NCI-H1092 (cell line): ENCODE data around the gene OSBPL6.
"Not testable (repeated sequence)": the region's sequence is repeated elsewhere in the genome, so short reads cannot be mapped to it uniquely, and the experiment has no call there.

Experiments
- DNase-seq: peaks from one replicate; lab custom pipeline; 2025; lab: John Stamatoyannopoulos, UW

Gene OSBPL6

DNA sequence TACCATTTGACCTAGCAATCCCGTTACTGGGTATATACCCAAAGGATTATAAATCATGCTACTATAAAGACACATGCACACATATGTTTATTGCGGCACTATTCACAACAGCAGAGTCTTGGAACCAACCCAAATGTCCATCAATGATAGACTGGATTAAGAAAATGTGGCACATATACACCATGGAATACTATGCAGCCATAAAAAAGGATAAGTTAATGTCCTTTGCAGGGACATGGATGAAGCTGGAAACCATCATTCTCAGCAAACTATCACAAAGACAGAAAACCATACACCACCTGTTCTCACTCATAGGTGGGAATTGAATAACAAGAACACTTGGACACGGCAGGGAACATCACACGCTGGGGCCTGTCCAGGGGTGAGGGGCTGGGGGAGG, 163.4 kb downstream of the OSBPL6 start:
- DNase-seq: not testable (repeated sequence)

DNA sequence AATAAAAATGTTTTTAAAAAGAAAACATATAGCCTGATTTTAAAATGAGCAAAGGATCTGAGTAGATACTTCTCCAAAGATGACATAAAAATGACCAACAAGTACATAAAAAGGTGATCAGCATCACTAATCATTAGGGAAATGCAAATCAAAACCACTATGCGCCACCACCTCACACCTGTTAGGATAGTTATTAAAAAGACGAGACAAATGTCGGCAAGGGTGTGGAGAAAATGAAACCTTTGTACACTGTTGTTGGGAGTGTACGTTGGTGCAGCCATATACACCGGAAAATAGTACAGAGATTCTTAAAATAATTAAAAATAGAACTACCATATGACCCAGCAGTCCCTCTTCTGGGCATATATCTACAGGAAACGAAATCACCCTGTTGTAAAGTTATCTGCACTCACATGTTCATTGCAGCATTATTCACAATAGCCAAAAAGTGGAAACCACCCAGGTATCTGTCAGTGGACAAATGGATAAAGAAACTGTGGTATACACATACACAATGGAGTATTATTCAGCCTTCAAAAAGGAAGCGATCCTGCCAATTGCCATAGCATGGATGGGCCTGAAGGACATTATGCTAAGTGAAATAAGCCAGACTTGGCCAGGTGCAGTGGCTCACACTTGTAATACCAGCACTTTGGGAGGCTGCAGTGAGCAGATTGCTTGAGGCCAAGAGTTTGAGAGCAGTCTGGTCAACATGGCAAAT, 165.0 kb downstream of the OSBPL6 start:
- no peak for DNase-seq

DNA sequence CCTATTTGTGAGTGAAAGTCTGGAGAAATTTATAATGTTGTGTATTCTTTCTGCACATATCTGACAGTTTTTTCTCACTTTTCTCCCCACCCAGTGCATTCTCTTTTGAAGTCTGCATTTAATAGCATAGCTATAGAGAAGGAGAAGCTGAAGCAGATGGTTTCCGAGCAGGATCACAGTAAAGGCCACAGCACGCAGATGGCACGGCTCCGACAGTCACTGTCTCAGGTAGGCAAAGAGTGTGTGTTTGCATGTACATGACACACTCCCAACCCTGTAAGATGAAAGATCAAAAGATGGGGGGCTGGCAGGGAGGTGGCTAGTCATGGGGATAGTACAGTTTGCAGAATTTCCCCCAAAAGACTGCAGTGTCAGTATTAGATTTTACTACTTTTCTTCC, 167.3 kb downstream of the OSBPL6 start:
- no peak for DNase-seq

DNA sequence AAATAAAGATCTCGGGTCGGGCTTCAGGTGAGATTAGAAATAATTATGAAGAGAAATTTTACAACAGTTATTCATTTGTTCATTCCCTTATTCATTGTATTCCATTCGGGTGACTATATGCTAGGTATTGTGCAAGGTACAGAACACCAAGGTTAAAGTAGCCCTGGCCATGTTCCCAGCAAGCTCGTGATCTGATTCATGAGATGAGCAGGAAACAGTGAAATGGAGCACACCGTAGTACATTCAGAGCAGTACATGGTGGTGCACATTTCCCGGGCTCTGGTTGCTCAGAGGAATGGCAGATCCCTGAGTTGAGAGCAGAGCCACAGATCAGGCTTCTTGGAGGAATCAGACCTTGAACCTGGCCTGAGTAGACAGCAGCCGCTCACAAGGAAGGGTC, 168.9 kb downstream of the OSBPL6 start:
- no peak for DNase-seq

DNA sequence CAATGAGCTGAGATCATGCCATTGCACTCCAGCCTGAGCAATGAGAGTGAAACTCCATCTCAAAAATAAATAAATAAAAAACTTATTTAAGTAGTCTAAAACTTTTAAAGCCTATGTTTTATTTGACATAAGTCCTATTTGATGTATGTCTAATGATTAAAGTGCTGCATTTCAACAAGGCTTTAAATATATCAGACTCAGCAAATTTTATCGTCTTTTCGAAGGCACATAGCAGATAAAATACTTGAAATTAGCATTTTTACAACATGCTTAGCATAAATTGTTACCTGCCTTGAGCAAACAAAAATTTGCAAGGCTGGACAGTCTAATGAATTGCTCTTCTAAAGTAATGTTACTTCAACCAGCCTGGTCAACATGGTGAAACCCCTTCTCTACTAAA, 170.8 kb downstream of the OSBPL6 start:
- DNase-seq: no peak

DNA sequence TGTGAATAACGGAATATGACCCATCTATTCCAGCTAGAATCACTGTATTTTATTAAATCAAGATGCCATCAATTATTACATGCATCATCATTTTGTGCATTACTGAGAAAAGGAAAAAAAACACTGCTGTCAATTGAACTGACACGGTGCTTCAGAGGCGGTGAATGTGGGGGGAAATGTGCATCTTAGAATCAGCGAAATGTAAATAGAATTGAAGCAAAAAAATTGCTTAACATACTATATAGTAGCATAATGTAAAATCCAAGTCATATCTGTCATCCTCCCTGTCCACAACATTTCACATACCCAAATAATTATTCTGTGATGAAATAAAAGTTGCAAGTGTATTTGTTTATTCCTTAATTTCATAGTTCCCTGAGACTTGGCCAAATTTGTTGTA, 172.1 kb downstream of the OSBPL6 start:
- DNase-seq: no peak

DNA sequence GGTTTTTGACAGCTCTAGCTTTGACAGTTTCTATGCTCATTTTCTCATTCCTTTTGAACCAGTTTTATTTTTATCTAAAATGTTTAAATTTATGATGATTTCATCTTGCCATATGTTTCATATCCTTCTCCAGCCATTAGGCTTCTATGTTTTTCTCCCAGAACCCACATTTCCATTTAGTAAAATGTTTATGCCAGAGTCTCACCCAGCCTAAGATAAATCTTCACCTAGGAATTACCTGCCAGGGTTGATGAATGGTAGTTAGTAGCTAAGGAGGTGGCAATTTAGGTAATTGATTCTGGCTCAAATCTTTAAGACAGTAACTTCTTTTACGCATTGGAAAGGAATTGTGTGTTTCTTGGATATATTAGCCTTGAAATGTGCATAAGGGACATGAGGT, 173.0 kb downstream of the OSBPL6 start:
- no peak for DNase-seq

DNA sequence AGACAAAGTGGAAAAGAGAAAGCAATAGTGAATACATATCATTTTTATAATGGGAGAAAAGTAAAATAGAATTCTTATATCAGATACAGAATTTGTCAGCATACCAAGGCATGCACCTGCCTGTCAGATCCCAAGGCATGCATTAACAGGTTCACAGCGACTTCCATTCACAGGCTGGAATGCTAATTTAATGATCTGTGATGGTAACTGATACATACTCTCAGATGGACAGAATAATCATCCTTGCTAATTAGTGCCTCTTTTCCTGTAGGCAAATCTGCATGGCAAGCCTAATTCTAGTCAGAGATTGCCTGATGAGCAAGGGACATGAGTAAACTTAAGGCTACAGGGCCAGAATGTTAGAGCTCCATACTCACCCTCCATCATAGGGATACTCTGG, 180.6 kb downstream of the OSBPL6 start:
- no peak for DNase-seq

DNA sequence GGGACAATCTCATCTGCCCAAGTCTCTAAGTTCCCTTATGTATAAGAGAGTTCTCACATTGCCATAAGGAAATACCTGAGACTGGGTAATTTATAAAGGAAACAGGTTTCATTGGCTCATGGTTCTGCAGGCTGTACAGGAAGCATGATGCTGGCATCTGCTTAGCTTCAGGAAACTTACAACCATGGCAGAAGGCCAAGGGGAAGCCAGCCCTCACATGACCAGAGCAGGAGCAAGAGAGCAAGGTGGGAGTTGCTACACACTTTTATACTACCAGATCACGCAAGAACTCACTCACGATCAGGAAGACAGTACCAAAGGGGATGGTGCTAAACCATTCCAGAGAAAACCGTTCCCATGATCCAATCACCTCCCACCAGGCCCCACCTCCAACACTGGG, 182.7 kb downstream of the OSBPL6 start:
- no peak for DNase-seq

DNA sequence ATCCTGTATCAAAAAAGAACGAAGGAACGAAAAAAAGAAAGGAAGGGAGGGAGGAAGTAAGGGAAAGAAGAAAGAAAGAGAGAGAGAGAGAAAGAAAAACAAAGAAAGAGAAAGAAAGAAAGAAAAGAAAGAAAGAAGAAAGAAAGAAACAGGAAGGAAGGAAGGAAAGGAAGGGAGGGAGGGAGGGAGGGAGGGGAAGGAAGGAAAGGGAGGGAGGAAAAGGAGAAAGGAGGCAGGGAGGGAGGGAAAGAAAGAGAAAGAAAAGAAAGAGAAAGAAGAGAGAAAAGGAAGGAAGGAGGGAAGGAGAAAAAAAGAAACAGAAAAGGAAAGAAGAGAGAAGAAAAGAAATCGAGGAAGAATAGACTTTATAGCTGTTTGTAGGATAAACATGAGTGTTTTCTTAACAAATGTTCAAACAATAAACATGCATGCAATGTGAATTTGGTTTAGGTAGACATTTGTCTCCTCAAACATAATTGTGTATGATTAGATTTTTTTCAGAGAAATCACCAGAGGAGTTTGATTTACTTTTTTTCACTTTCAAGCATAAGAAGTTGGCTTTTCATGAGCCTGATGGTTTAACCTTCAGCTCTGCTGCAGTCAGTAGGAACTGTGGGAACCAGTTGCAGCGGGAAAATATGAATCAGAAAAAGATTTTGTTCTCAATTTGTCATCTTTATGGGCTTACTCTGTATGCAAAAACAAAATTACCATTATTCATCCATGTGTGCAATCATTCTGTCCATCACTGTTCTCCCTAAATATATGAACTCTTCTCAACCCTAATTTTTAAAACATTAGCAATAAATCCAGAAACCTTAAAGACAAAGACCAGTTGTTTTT, 185.1 kb downstream of the OSBPL6 start:
- no peak for DNase-seq

DNA sequence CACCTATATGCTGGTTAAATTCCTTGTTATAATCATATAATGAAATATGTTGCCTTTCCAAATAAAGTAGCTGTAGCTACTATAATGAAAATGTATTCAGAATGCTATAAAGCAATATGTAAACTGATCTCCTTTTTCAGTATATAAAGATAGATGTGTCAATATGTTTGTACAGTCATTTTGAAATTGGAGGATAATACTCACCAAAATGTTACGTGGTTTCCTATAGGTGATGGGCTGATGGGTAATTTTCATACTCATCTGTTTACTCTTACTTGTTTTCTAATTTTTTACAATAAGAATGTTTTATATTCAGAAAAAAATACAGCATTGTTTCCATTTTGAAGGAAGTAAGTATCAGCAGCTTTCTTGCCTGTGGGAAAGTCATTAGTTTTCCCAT, 186.5 kb downstream of the OSBPL6 start:
- no peak for DNase-seq

DNA sequence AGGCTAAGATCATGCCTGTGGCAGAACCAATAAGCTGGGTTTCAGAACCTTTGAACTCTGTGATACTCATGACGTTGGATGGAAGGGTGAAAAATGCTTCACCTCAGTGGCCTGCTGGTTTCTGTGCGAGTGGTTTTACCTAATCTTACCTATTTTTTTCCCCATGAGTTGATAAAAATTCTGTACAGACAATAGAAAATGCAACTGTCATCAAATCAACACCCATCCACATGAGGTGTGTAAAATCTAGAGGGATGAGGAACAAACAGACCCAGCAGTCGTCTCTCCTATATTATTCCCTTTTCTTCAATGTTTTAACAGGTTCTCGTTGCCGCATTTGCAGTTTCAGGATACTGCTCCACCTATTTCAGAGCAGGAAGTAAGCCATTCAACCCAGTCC, 189.4 kb downstream of the OSBPL6 start:
- no peak for DNase-seq

DNA sequence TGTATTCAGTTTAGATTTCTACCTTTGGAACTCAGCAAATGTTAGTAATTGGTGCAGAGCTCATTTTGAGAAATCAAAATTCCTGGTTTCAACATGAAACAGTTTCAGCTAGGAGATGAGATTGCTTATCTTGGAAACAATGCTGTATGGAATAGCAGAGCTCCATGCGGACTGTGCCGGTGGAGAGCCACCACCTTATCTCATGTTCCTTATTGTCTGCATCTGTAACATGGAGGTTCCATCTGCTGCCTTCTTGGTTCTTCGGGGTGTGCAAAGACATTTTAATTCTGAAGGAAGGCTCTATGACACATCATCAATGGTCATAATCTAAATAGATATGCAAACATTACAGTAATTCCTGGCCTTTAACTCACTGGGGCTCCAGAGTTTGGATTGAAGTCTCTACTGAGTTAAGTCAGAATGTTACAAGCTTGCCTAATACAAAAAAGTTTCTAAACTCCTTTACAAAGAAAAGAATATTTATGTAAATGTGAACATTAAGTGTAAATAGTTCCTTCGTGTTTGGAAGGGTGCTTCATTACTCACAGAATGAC, 191.4 kb downstream of the OSBPL6 start:
- no peak for DNase-seq

DNA sequence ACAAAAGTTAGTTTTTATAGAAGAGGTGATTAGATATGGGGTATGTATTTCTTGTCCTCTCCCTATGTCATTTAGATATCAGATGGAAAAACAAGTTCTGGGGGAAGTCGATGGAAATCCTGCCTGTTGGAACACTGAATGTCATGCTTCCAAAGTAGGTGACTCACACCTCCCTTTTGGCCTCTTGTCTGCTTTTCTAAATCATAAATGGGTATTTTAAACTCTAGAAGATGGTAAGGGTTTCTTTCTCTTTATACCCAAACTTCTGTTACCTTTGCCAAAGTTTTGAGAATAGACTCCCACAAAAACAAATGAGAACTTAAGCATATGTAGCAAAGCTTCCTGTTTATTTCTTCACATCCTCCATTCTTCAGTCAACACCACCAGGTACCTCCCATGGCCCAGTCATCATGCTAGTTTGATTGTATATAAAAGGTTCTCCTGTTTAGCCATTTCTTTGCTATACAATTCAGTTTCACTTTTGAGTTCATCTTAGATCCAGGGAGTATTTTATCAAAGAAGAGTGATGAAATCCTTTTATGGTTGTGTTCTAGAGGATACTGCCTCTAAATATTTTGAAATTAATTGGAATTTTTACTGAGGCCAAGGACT, 192.8 kb downstream of the OSBPL6 start:
- no peak for DNase-seq

DNA sequence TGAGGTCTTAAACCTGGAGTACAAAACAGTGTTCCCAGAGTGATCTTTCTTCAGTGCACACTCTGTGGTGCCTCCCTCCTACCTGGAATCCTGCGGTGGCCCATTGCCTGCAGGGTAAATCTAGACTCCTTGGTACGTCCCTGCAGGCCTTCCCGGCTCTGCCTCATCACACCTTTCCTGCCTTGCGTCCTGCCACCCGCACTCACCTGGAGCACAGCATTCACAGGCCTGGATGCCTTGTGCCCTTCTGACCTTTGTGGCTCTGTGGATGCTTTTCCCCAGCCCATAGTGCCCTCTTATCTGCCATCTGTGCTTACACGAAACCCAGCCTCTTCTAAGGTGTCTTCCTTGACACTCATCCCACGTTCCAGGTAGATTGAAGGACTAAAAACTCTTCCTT, 194.0 kb downstream of the OSBPL6 start:
- no peak for DNase-seq

DNA sequence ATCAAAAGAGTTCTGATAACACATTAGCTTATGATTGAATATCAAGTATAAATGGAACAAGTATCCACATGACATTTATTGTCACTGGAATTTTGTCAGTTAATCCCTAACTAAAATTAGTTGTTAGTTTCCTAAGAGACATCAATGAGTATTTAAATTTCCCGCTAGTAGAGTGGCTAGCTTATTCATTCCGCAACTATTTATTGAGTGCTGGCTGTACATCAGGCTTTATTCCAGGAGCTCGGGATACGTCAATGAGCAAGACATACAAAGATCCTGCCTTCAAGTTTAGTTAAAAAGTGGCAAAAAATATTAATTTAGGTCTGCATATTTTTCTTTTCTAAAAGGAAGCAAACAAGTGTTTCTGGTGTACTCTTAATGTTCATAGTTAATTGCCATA, 197.4 kb downstream of the OSBPL6 start:
- DNase-seq: no peak

DNA sequence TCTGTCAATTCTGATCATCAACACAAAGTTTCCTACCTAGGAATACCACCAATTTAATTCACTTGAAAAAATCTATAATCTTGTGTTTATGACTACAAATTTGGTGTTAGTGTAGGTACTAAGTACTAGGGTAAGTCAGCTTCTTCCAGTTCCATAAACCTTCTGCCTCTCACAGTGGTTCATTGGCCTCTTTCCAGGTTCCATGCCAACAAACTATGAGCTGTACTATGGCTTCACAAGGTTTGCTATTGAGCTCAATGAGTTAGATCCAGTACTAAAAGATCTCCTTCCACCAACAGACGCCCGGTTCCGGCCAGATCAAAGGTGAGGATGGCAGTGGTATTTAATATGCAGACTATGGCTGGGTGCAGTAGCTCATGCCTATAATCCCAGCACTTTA, 197.9 kb downstream of the OSBPL6 start:
- no peak for DNase-seq

DNA sequence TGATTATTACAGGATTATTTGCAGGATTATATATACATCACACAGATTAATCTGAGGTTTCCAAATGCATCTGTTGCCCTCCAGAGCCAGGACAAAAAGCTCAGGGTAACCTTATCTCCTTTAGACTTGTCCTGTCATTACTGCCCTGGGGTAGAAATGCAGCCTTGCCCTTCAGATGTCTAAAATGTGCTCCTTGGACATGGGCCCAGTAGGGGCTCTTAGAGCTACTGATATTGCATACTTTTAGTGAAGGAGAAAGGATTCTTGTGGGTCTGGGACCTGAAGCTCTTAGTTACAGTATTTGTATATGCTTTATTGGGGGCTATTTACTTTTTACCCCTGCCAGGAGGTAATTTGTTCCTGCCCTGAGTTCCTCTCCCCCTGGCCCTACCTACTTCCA, 200.5 kb downstream of the OSBPL6 start:
- no peak for DNase-seq

DNA sequence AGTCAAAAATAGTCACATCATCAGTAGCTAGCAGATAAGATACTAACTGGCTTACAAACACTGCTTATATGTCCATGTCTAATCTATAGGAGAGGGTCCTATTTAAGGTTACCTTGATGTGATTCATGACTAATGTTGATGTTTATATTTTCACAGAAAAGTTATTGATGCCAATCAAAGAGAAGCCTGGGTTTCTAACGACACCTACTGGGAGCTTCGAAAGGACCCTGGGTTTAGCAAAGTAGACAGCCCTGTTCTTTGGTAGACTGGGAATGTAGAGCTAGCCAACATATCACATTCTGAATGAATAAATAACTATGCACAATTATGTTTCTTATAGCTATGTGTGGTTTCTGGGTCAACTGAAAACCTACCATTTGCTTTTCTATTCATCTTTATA, 201.0 kb downstream of the OSBPL6 start:
- no peak for DNase-seq

DNA sequence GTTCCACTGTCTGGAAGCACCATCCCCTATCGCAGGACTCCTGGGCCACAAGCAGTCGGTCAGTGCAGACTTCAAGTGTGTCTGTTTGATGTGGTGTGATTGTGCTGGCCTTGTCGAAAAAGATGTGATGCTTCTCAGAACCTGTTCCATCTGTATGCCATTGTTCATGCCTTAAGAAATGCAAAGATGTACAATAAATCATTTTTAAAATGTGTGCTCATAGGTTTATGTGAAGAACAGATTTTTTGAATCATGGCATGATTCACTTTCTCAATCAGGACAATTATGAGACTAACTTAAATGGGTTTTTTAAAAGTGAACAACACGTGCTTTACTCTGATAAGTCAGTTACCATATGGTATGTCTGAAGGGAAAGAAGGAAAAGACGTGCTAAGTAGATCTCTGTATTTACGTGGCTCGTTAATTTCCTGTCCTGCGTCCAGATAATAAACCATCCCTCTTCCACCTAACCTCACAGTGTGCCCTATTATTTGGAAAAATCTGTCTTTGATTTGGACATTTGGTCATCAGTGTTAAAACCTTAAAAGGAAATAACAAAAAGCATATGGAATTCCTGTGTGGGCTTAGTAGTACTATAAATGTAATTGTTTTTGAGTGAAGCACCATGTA, 201.7 kb downstream of the OSBPL6 start:
- no peak for DNase-seq

DNA sequence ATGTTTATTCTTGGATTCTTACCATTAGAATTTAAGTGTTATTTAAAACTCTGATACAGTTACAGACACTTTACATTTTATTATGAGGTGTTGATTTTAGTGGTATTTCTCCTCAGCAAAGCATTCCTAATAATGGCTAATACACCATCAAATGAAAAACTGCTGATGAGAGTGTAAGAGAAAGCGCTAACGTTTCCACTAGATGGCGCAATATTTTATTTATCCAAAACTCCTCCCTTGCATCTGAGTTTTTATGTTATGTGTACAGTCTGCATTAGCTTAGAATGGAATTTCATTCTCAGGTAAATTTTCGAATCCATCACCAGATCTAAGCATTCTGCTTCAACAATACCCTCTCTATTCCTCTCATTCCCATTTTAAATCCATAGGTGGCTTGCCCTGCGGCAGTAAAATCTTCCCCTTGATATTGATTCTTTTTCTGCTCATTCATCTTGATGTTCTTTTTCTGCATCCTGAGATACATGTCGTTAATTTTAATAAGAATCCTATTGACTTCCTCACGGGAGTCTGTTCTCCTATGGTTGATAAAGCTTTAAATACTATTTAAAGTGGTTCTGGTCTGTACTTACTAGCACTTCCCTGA, 202.8 kb downstream of the OSBPL6 start:
- DNase-seq: no peak

DNA sequence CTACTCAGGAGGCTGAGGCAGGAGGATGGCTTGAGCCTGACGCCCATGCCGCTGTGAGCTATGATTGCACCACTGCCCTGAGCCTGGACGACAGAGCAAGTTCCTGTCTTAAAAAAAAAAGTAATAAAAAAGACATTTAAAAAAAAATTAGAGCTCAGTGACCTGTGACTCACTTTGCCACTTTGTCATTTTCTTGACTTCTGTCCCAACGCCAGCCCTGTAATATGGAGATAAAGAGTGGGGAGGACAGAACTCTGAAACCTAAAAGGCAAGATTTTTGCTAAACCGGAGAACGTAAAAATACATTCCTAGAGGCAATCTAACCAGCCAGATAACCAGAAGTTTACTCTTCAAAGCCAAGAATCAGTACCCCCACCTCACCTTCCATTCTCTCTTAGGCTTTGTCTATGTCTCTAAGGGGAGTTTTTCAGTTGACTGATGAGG, 207.7 kb downstream of the OSBPL6 start:
- DNase-seq: no peak
